Measurements from ENCODE around the gene RABGGTA. TPM values are rescaled to one million over a fixed set of nuclear protein-coding genes. Genes with fewer than 3 reads are reported as not detected.
"Not testable (repeated sequence)": the region's sequence is repeated elsewhere in the genome, so short reads cannot be mapped to it uniquely, and the experiment has no call there.

The RABGGTA gene
- total RNA-seq, 1 experiment from 2014 or later: 22.8 TPM

- peaks cover 3% of the 10 kb centered on the region for H3K36me3 ChIP-seq (replicated peaks; ENCODE audit: control insufficient read depth, insufficient read depth, low read length)
- DNase-seq: no peak
- no peaks in the 10 kb centered on the region for H3K27me3 ChIP-seq (ENCODE audit: control insufficient read depth, insufficient read depth, low read length)
- no peak overlapping the region for H3K4me3 ChIP-seq (ENCODE audit: insufficient read depth, low read depth, low read length)
These were observed 51.9 kb downstream of the RABGGTA start for GRCh38 chr14:24219521-24219920.

- Histone ChIP-seq H3K27me3 (ENCODE audit: control insufficient read depth, insufficient read depth, low read length) (no peaks in the 10 kb centered on the region), H3K4me3 (ENCODE audit: insufficient read depth, low read depth, low read length) (no peak overlapping the region), H3K36me3 (replicated peaks; ENCODE audit: control insufficient read depth, insufficient read depth, low read length) (peaks cover 3% of the 10 kb centered on the region)
- DNase-seq: no peak
These were observed 52.3 kb downstream of the RABGGTA start for GRCh38 chr14:24219080-24219479.

GRCh38 chr14:24216876-24217275 lies 54.5 kb downstream of the RABGGTA start:
- not testable (repeated sequence) for DNase-seq; H3K4me3 ChIP-seq (ENCODE audit: insufficient read depth, low read depth, low read length); H3K36me3 ChIP-seq (replicated peaks; ENCODE audit: control insufficient read depth, insufficient read depth, low read length); H3K27me3 ChIP-seq (ENCODE audit: control insufficient read depth, insufficient read depth, low read length)

GRCh38 chr14:24216345-24216699 lies 55.1 kb downstream of the RABGGTA start:
- H3K36me3 ChIP-seq (replicated peaks; ENCODE audit: control insufficient read depth, insufficient read depth, low read length): peaks cover 3% of the 10 kb centered on the region
- no peaks in the 10 kb centered on the region for H3K27me3 ChIP-seq (ENCODE audit: control insufficient read depth, insufficient read depth, low read length)
- no peak for DNase-seq
- no peak overlapping the region for H3K4me3 ChIP-seq (ENCODE audit: insufficient read depth, low read depth, low read length)

Other genes starting within 250 kb of the RABGGTA start
- 2.3 and 6.5 TPM in 2 replicates for gene CARMIL3, start 219.6 kb downstream of the RABGGTA start, total RNA-seq (2014; rRNA removed; shearing (Covaris generic))
- 0.04 TPM in 1 of 2 replicates, not detected in the other for gene CPNE6, start 200.0 kb downstream of the RABGGTA start, total RNA-seq (2014; rRNA removed; shearing (Covaris generic))
- 73.7 and 80.1 TPM in 2 replicates for gene PCK2, start 177.3 kb downstream of the RABGGTA start, total RNA-seq (2014; rRNA removed; shearing (Covaris generic))
- gene DCAF11, start 156.8 kb downstream of the RABGGTA start, total RNA-seq (2014; rRNA removed; shearing (Covaris generic)): 70.4 and 90.1 TPM in 2 replicates
- 0.87 and 2.1 TPM in 2 replicates for gene NRL, start 156.6 kb downstream of the RABGGTA start, total RNA-seq (2014; rRNA removed; shearing (Covaris generic))
- gene FITM1, start 140.9 kb downstream of the RABGGTA start, total RNA-seq (2014; rRNA removed; shearing (Covaris generic)): not detected in 2 replicates
- 46.9 and 49.3 TPM in 2 replicates for gene PSME1, start 135.4 kb downstream of the RABGGTA start, total RNA-seq (2014; rRNA removed; shearing (Covaris generic))
- 25.7 and 35.9 TPM in 2 replicates for gene EMC9, start 130.0 kb downstream of the RABGGTA start, total RNA-seq (2014; rRNA removed; shearing (Covaris generic))
- 129 and 134 TPM in 2 replicates for gene PSME2, start 125.0 kb downstream of the RABGGTA start, total RNA-seq (2014; rRNA removed; shearing (Covaris generic))
- 67.7 and 75.0 TPM in 2 replicates for gene RNF31, start 124.1 kb downstream of the RABGGTA start, total RNA-seq (2014; rRNA removed; shearing (Covaris generic))
- 8.1 and 11.2 TPM in 2 replicates for gene IRF9, start 110.3 kb downstream of the RABGGTA start, total RNA-seq (2014; rRNA removed; shearing (Covaris generic))
- 5.6 and 5.9 TPM in 2 replicates for gene REC8, start 99.5 kb downstream of the RABGGTA start, total RNA-seq (2014; rRNA removed; shearing (Covaris generic))
- 139 and 149 TPM in 2 replicates for gene IPO4, start 82.8 kb downstream of the RABGGTA start, total RNA-seq (2014; rRNA removed; shearing (Covaris generic))
- gene TM9SF1, start 76.2 kb downstream of the RABGGTA start, total RNA-seq (2014; rRNA removed; shearing (Covaris generic)): 27.4 and 35.2 TPM in 2 replicates
- not detected in 2 replicates for gene TSSK4, start 65.9 kb downstream of the RABGGTA start, total RNA-seq (2014; rRNA removed; shearing (Covaris generic))
- 17.6 and 20.8 TPM in 2 replicates for gene CHMP4A, start 58.1 kb downstream of the RABGGTA start, total RNA-seq (2014; rRNA removed; shearing (Covaris generic))
- gene MDP1, start 55.5 kb downstream of the RABGGTA start, total RNA-seq (2014; rRNA removed; shearing (Covaris generic)): 18.6 and 23.6 TPM in 2 replicates
- gene NEDD8, start 39.2 kb downstream of the RABGGTA start, total RNA-seq (2014; rRNA removed; shearing (Covaris generic)): 195 and 203 TPM in 2 replicates
- gene GMPR2, start 38.7 kb downstream of the RABGGTA start, total RNA-seq (2014; rRNA removed; shearing (Covaris generic)): 81.6 and 104 TPM in 2 replicates
- gene TINF2, start 29.0 kb downstream of the RABGGTA start, total RNA-seq (2014; rRNA removed; shearing (Covaris generic)): 46.9 and 52.2 TPM in 2 replicates
- 0.21 and 3.1 TPM in 2 replicates for gene TGM1, start 8.4 kb downstream of the RABGGTA start, total RNA-seq (2014; rRNA removed; shearing (Covaris generic))
- gene DHRS1, start 28.2 kb upstream of the RABGGTA start, total RNA-seq (2014; rRNA removed; shearing (Covaris generic)): 13.5 and 18.8 TPM in 2 replicates
- 27.2 and 32.4 TPM in 2 replicates for gene NOP9, start 28.3 kb upstream of the RABGGTA start, total RNA-seq (2014; rRNA removed; shearing (Covaris generic))
- gene CIDEB, start 36.4 kb upstream of the RABGGTA start, total RNA-seq (2014; rRNA removed; shearing (Covaris generic)): 0.48 TPM in 1 of 2 replicates, not detected in the other
- gene LTB4R2, start 38.5 kb upstream of the RABGGTA start, total RNA-seq (2014; rRNA removed; shearing (Covaris generic)): 4.8 and 7.8 TPM in 2 replicates
- 4.2 and 5.0 TPM in 2 replicates for gene LTB4R, start 39.9 kb upstream of the RABGGTA start, total RNA-seq (2014; rRNA removed; shearing (Covaris generic))
- 0.17 TPM in 1 of 2 replicates, not detected in the other for gene ADCY4, start 63.5 kb upstream of the RABGGTA start, total RNA-seq (2014; rRNA removed; shearing (Covaris generic))
- not detected in 2 replicates for gene RIPK3, start 68.4 kb upstream of the RABGGTA start, total RNA-seq (2014; rRNA removed; shearing (Covaris generic))
- gene NFATC4, start 96.6 kb upstream of the RABGGTA start, total RNA-seq (2014; rRNA removed; shearing (Covaris generic)): 12.2 and 28.3 TPM in 2 replicates
- gene NYNRIN, start 127.4 kb upstream of the RABGGTA start, total RNA-seq (2014; rRNA removed; shearing (Covaris generic)): 3.6 and 6.1 TPM in 2 replicates
- 0.24 and 1.5 TPM in 2 replicates for gene CBLN3, start 158.1 kb upstream of the RABGGTA start, total RNA-seq (2014; rRNA removed; shearing (Covaris generic))
- 24.8 and 27.4 TPM in 2 replicates for gene KHNYN, start 158.4 kb upstream of the RABGGTA start, total RNA-seq (2014; rRNA removed; shearing (Covaris generic))
- 23.5 and 26.7 TPM in 2 replicates for gene SDR39U1, start 171.2 kb upstream of the RABGGTA start, total RNA-seq (2014; rRNA removed; shearing (Covaris generic))
- gene CMA1, start 236.7 kb upstream of the RABGGTA start, total RNA-seq (2014; rRNA removed; shearing (Covaris generic)): not detected in 2 replicates